H1 (cell line): ENCODE data around the gene PDZD2. TPM values are rescaled to one million over a fixed set of nuclear protein-coding genes. Genes with fewer than 3 reads are reported as not detected.

Source experiments
- CTCF ChIA-PET: fragments of 300-600 bp; sonication (Branson Sonifier 250); formaldehyde crosslinking; loops from one replicate; lab custom pipeline; 2021; ENCODE audit not compliant: partially characterized antibody; lab: Charles Lee
- POLR2A ChIA-PET: fragments of 300-600 bp; sonication (Branson Sonifier 250); formaldehyde crosslinking; loops from one replicate; lab custom pipeline; 2021; ENCODE audit warnings: inconsistent platforms; ENCODE audit not compliant: partially characterized antibody; lab: Charles Lee
- DNase-seq, 2 experiments: peaks; one replicate each; pipeline versions ENCODE4 v3.0.0 to v3.0.0-alpha.2; 2010 to 2022; ENCODE audit warnings: low spot score in 2 of 2, low read depth in 1 of 2, mixed read lengths in 1 of 2
- FAIRE-seq: peaks from 2 replicates; lab custom pipeline; 2011; peaks lifted over from hg19 to GRCh38; lab: Jason Lieb, UNC
- H2AFZ ChIP-seq: 2 replicates; pipeline ENCODE4 v1.8.1; 2012; ENCODE audit warnings: low read length, inconsistent platforms
- H2AK5ac ChIP-seq: 2 replicates; pipeline ENCODE4 v1.6.1; 2013; ENCODE audit warnings: low read depth, low read length
- H2BK120ac ChIP-seq: replicated peaks from 2 replicates; pipeline ENCODE3; 2013; ENCODE audit warnings: low read depth, low read length, inconsistent platforms
- H2BK12ac ChIP-seq: 2 replicates; pipeline ENCODE4 v1.6.1; 2013; ENCODE audit warnings: low read depth, low read length
- H2BK15ac ChIP-seq: 2 replicates; pipeline ENCODE4 v1.6.1; 2013; ENCODE audit warnings: low read length
- H2BK20ac ChIP-seq: 2 replicates; pipeline ENCODE4 v1.6.1; 2013; ENCODE audit warnings: low read length
- H2BK5ac ChIP-seq: 2 replicates; pipeline ENCODE4 v1.6.1; 2013; ENCODE audit warnings: low read depth, low read length
- H3K14ac ChIP-seq: 2 replicates; pipeline ENCODE4 v1.6.1; 2013; ENCODE audit warnings: inconsistent platforms; ENCODE audit not compliant: insufficient read length
- H3K18ac ChIP-seq: 2 replicates; pipeline ENCODE4 v1.6.1; 2013; ENCODE audit warnings: low read length; ENCODE audit errors: extremely low read depth
- H3K23ac ChIP-seq: 2 replicates; pipeline ENCODE4 v1.6.1; 2013; ENCODE audit warnings: inconsistent platforms; ENCODE audit not compliant: insufficient read length
- H3K23me2 ChIP-seq: 2 replicates; pipeline ENCODE4 v1.6.1; 2013; ENCODE audit warnings: low read depth, low read length
- H3K27ac ChIP-seq: 2 replicates; pipeline ENCODE4 v1.6.1; 2011; ENCODE audit warnings: low read depth, low read length, inconsistent platforms
- H3K27me3 ChIP-seq, 4 experiments: replicated peaks in 1 of 4; 1 replicate in 1 of 4; 2 replicates in 3 of 4; pipeline versions ENCODE4 v1.6.1 to v1.8.1; 2011 to 2013; ENCODE audit warnings: low read length in 3 of 4, mild to moderate bottlenecking in 3 of 4, inconsistent platforms in 2 of 4, mixed read lengths in 2 of 4, moderate library complexity in 1 of 4; ENCODE audit not compliant: control insufficient read depth in 3 of 4, insufficient read depth in 3 of 4; ENCODE audit errors: extremely low read depth in 1 of 4
- H3K36me3 ChIP-seq, 4 experiments: 2 replicates each; pipeline versions ENCODE4 v1.6.1 to v1.8.1; 2011 to 2013; ENCODE audit warnings: mild to moderate bottlenecking in 4 of 4, low read length in 3 of 4, moderate library complexity in 2 of 4, control low read depth in 1 of 4, inconsistent platforms in 1 of 4; ENCODE audit not compliant: insufficient read depth in 4 of 4, control insufficient read depth in 2 of 4
- H3K4ac ChIP-seq: replicated peaks from 2 replicates; pipeline ENCODE3; 2013; ENCODE audit warnings: low read length, low read depth, mixed read lengths, inconsistent platforms; ENCODE audit not compliant: insufficient read length
- H3K4me1 ChIP-seq, 4 experiments: replicated peaks in 1 of 4; 1 replicate in 1 of 4; 2 replicates in 3 of 4; pipeline versions ENCODE4 v1.6.1 to v1.8.1; 2011 to 2013; ENCODE audit warnings: low read length in 3 of 4, inconsistent platforms in 2 of 4, mixed read lengths in 1 of 4; ENCODE audit not compliant: insufficient read depth in 4 of 4, control insufficient read depth in 3 of 4
- H3K4me2 ChIP-seq, 2 experiments: 2 replicates each; pipeline versions ENCODE4 v1.6.1 to v1.8.1; 2011 to 2013; ENCODE audit warnings: low read depth in 2 of 2, low read length in 2 of 2, control low read depth in 1 of 2, inconsistent platforms in 1 of 2, mild to moderate bottlenecking in 1 of 2; ENCODE audit not compliant: insufficient read depth in 1 of 2
- H3K4me3 ChIP-seq, 4 experiments: fragments of 200-600, 300-600 bp in 1 of 4; sonication (generic), shearing (Covaris generic), sonication (Bioruptor Twin) in 1 of 4; 2 replicates each; pipeline versions ENCODE4 v1.5.1 to v1.8.1; 2011 to 2016; ENCODE audit warnings: low read length in 4 of 4, low read depth in 3 of 4, control low read depth in 2 of 4, inconsistent platforms in 2 of 4, mild to moderate bottlenecking in 2 of 4, mixed read lengths in 1 of 4, moderate library complexity in 1 of 4; ENCODE audit not compliant: insufficient read depth in 2 of 4; ENCODE audit errors: extremely low read depth in 1 of 4
- H3K56ac ChIP-seq: replicated peaks from 2 replicates; pipeline ENCODE3; 2013; ENCODE audit warnings: low read depth, mild to moderate bottlenecking, mixed read lengths, low read length, inconsistent platforms; ENCODE audit not compliant: insufficient read length
- H3K79me1 ChIP-seq: 2 replicates; pipeline ENCODE4 v1.6.1; 2013; ENCODE audit warnings: low read depth, low read length, control low read depth
- H3K79me2 ChIP-seq, 2 experiments: 2 replicates each; pipeline versions ENCODE4 v1.6.1 to v1.8.1; 2012 to 2013; ENCODE audit warnings: low read length in 2 of 2, mild to moderate bottlenecking in 2 of 2, inconsistent platforms in 1 of 2; ENCODE audit not compliant: insufficient read depth in 2 of 2, control insufficient read depth in 1 of 2
- H3K9ac ChIP-seq, 4 experiments: replicated peaks in 1 of 4; 1 replicate in 1 of 4; 2 replicates in 3 of 4; pipeline versions ENCODE4 v1.6.1 to v1.8.1; 2011 to 2013; ENCODE audit warnings: low read depth in 3 of 4, low read length in 3 of 4, control low read depth in 2 of 4, mild to moderate bottlenecking in 2 of 4, moderate library complexity in 2 of 4, inconsistent platforms in 1 of 4; ENCODE audit errors: extremely low read depth in 1 of 4
- H3K9me3 ChIP-seq, 2 experiments: 2 replicates each; pipeline versions ENCODE4 v1.6.1 to v1.8.1; 2012 to 2013; ENCODE audit warnings: mild to moderate bottlenecking in 2 of 2, moderate library complexity in 2 of 2, control low read depth in 1 of 2, inconsistent platforms in 1 of 2, low read depth in 1 of 2, low read length in 1 of 2, mixed read lengths in 1 of 2; ENCODE audit not compliant: insufficient read depth in 2 of 2
- H4K20me1 ChIP-seq, 2 experiments: replicated peaks in 1 of 2; 2 replicates each; pipeline versions ENCODE3 to v1.8.1; 2011 to 2013; ENCODE audit warnings: inconsistent platforms in 2 of 2, low read length in 2 of 2, mild to moderate bottlenecking in 1 of 2; ENCODE audit not compliant: insufficient read depth in 2 of 2, control insufficient read depth in 1 of 2
- H4K5ac ChIP-seq: 2 replicates; pipeline ENCODE4 v1.6.1; 2013; ENCODE audit warnings: low read length, low read depth, mixed read lengths, inconsistent platforms; ENCODE audit not compliant: insufficient read length
- H4K8ac ChIP-seq: 2 replicates; pipeline ENCODE4 v1.8.0; 2013; ENCODE audit warnings: mild to moderate bottlenecking, moderate library complexity, low read length, inconsistent platforms; ENCODE audit not compliant: insufficient read depth; ENCODE audit errors: extremely low read depth
- H4K91ac ChIP-seq: replicated peaks from 2 replicates; pipeline ENCODE3; 2013; ENCODE audit warnings: low read length, mixed read lengths, inconsistent platforms; ENCODE audit not compliant: insufficient read length
- EGR1 ChIP-seq: IDR thresholded peaks from 2 replicates; pipeline ENCODE4 v1.6.1; 2011; ENCODE audit warnings: low read depth, low read length, borderline replicate concordance
- FOSL1 ChIP-seq: IDR thresholded peaks from 2 replicates; pipeline ENCODE4 v1.6.1; 2011; ENCODE audit warnings: mild to moderate bottlenecking, low read depth, low read length, moderate library complexity; ENCODE audit not compliant: insufficient read depth
- GABPA ChIP-seq: IDR thresholded peaks from 2 replicates; pipeline ENCODE4 v1.6.1; 2011; ENCODE audit warnings: mild to moderate bottlenecking, low read length, moderate library complexity, borderline replicate concordance; ENCODE audit not compliant: insufficient read depth
- JUN ChIP-seq: IDR thresholded peaks from 2 replicates; pipeline ENCODE4 v1.6.1; 2011; ENCODE audit warnings: low read depth, mild to moderate bottlenecking, improper control_type of control experiment, low read length
- KDM1A ChIP-seq: fragments of 200-600, 300-600 bp; sonication (generic); IDR thresholded peaks from 2 replicates; pipeline ENCODE4 v1.7.1; 2016; ENCODE audit warnings: mild to moderate bottlenecking, low read length, borderline replicate concordance
- RBBP5 ChIP-seq: IDR thresholded peaks from 2 replicates; pipeline ENCODE4 v1.7.1; 2012; ENCODE audit warnings: low read depth, mild to moderate bottlenecking, inconsistent platforms, low read length, moderate library complexity, borderline replicate concordance
- RFX5 ChIP-seq: IDR thresholded peaks from 2 replicates; pipeline ENCODE4 v1.6.1; 2011; ENCODE audit warnings: low read depth, low read length, improper control_type of control experiment, borderline replicate concordance
- TCF12 ChIP-seq: IDR thresholded peaks from 2 replicates; pipeline ENCODE4 v1.6.1; 2011; ENCODE audit warnings: low read depth, mild to moderate bottlenecking, low read length
- WGBS, 2 experiments: shearing (Covaris generic) in 1 of 2; methylation state at CpG; one replicate each; pipeline versions ENCODE4 v1.1.6 to v1.1.7; 2013 to 2015; ENCODE audit warnings: low lambda C conversion rate in 2 of 2, mixed read lengths in 2 of 2, inconsistent platforms in 1 of 2, low coverage in 1 of 2, missing lambda C conversion rate in 1 of 2; ENCODE audit not compliant: insufficient replicate concordance in 2 of 2, insufficient coverage in 1 of 2, insufficient read length in 1 of 2; ENCODE audit errors: extremely low coverage in 1 of 2, missing lambda C conversion rate in 1 of 2; 5-methylcytosine and 5-hydroxymethylcytosine counted together
- polyA plus RNA-seq, 7 experiments: library from polyadenylated mRNA; depleted of rRNA in 3 of 7; stranded (reverse) in 5 of 7; unstranded in 2 of 7; fragments of >200 nt in 5 of 7; fragments of 200-250 nt in 2 of 7; gene quantifications; 1 replicate in 5 of 7; 2 replicates in 1 of 7; 4 replicates in 1 of 7; pipeline versions ENCODE4 v1.2.1 to v1.2.3, GENCODE V29; 2011 to 2013; ENCODE audit warnings: missing spikeins in 2 of 7, mixed read lengths in 2 of 7
- total RNA-seq: library from RNA; stranded (reverse); fragmentation: NEBNext Ultra II Directional; extraction: Animal tissue kit (Norgen Biotek cat#: 25700); gene quantifications from 2 replicates; pipeline ENCODE4 v1.2.1, GENCODE V29; 2021

Gene PDZD2
- total and polyA plus RNA-seq, 2 of the 8 experiments (the other 6 are each of a cell fraction or from before 2014, with no cell fraction given) = 1.2 to 6.8 TPM

DNA sequence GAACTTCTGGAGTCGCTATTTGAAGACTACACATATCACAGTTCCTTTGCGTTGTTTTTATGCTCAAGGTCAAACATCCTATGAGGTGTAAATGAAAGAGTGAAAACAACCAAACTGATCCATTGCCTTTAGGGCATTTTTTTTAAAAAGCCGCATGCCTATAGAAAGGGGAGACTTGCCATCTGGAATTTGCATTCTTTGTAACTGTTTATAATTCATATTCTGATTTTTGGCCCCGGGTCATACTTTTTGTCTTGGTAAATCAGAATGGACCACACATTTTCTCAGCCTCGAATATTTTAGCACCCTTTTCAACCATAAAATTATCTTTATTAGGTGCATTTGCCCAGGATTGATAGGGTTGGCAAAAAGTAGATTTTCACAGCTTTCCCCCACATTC is 347.2 kb downstream of the PDZD2 start:
- no peak overlapping the region for H4K5ac ChIP-seq
- H3K4me1 ChIP-seq = peaks cover 0 to 3% (median 0%) of the 10 kb centered on the region in 4 experiments; a peak in 1 of 7 replicates
- H2BK120ac ChIP-seq = no peak overlapping the region
- H4K8ac ChIP-seq = no peak overlapping the region
- H2BK15ac ChIP-seq = no peak overlapping the region
- H3K18ac ChIP-seq = no peak overlapping the region
- no peaks in the 10 kb centered on the region for H3K27me3 ChIP-seq
- H3K23me2 ChIP-seq = no peaks in the 10 kb centered on the region
- H3K4me2 ChIP-seq = no peak overlapping the region
- H2BK20ac ChIP-seq = no peak overlapping the region
- peaks cover 4 to 7% of the 10 kb centered on the region in 2 experiments; a peak in 1 of 4 replicates for H3K9me3 ChIP-seq
- POLR2A ChIA-PET = no interaction called here
- no peaks in the 10 kb centered on the region for H3K79me2 ChIP-seq
- no peak overlapping the region for H3K56ac ChIP-seq
- H3K27ac ChIP-seq = no peak overlapping the region
- no peak overlapping the region for H2AFZ ChIP-seq
- no peak overlapping the region for H3K4ac ChIP-seq
- no peaks in the 10 kb centered on the region for H3K36me3 ChIP-seq
- TF ChIP-seq RBBP5 (no peak), JUN (no peak), EGR1 (no peak), KDM1A (no peak), FOSL1 (no peak), RFX5 (no peak), TCF12 (no peak), GABPA (no peak)
- TF ChIP-seq, all 59 proteins: peak for 0
- no peak overlapping the region for H3K9ac ChIP-seq
- DNase-seq = no peak
- H3K14ac ChIP-seq = no peak overlapping the region
- FAIRE-seq = no peak
- no peaks in the 10 kb centered on the region for H4K20me1 ChIP-seq
- WGBS, 2 experiments = 87% methylated on average over 5 of the region's 5 CpGs; no CpG with 5 or more reads in 1 of the 2 experiments
- no peak overlapping the region for H4K91ac ChIP-seq
- no peaks in the 10 kb centered on the region for H3K79me1 ChIP-seq
- H2AK5ac ChIP-seq = no peak overlapping the region
- CTCF ChIA-PET = interaction anchor here (1.0 kb wide), 1 partner anchor 59 kb away, joined by 3 read pairs; no protein-coding TSS in a partner anchor
- no peak overlapping the region; the same call in 1 of the 2 replicates for H2BK5ac ChIP-seq
- no peak overlapping the region for H3K4me3 ChIP-seq
- H2BK12ac ChIP-seq = no peak overlapping the region
- H3K23ac ChIP-seq = no peak overlapping the region
